AG09309 (cell line): ENCODE data around the gene DDX27.
A peak's percentile ranks its signal among the peaks of the same experiment; 100 is the strongest.
"Not testable (repeated sequence)": the region's sequence is repeated elsewhere in the genome, so short reads cannot be mapped to it uniquely, and the experiment has no call there.

Source experiments
- DNase-seq: peaks from one replicate; pipeline ENCODE4 v3.0.0-alpha.2; 2010; ENCODE audit warnings: low read depth
- H3K4me3 ChIP-seq: 2 replicates; pipeline ENCODE4 v1.5.1; 2011; ENCODE audit warnings: mild to moderate bottlenecking, low read depth, low read length, moderate library complexity; ENCODE audit not compliant: control insufficient read depth
- TF ChIP-seq, protein P1 (sequence below): IDR thresholded peaks from 2 replicates; pipeline ENCODE4 v1.5.1; 2011; ENCODE audit warnings: mild to moderate bottlenecking, low read depth, low read length, inconsistent platforms; ENCODE audit not compliant: insufficient read depth, control insufficient read depth; ENCODE audit errors: missing control alignments

The DDX27 gene

DNA sequence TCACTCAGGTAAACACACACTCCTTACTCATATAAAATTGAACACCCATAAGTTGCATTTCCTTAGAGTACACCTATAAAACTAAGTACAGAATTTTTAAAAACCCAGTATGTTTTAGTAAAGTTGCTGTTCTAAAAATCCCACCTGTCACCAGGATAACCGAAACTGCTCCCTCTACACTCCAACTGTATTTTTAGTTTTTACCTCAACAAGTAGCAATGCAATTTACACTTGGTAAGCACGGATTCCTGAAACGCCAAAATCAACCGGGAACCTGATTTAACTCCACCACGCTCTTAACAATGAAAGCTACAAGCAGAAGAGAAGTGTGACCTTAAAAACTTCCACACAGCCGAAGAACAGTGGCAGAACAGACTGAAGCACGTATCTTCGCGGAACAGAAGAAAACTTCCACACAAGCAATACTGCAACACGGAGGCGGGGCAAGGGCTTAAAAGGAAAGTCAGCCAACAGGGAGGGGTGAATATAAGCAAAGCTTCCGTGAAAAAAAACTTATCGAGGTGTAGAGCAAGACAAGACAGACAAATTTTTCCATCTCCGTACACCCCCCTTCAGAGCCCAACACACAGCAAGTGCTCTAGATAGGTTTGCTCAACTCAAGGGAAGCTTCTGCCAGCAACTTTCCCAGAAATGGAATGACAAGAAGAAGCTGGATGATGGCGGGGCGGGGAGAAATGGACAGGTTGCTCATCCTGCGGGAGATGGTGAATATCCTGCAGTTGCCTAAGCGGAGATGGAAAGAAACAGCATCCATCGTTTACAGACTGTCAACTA, 32.5 kb upstream of the DDX27 start:
- TF ChIP-seq, protein P1, sequence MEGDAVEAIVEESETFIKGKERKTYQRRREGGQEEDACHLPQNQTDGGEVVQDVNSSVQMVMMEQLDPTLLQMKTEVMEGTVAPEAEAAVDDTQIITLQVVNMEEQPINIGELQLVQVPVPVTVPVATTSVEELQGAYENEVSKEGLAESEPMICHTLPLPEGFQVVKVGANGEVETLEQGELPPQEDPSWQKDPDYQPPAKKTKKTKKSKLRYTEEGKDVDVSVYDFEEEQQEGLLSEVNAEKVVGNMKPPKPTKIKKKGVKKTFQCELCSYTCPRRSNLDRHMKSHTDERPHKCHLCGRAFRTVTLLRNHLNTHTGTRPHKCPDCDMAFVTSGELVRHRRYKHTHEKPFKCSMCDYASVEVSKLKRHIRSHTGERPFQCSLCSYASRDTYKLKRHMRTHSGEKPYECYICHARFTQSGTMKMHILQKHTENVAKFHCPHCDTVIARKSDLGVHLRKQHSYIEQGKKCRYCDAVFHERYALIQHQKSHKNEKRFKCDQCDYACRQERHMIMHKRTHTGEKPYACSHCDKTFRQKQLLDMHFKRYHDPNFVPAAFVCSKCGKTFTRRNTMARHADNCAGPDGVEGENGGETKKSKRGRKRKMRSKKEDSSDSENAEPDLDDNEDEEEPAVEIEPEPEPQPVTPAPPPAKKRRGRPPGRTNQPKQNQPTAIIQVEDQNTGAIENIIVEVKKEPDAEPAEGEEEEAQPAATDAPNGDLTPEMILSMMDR, result no peak
- DNase-seq, result no peak
- peak overlapping the region; percentile 78 for H3K4me3 ChIP-seq

DNA sequence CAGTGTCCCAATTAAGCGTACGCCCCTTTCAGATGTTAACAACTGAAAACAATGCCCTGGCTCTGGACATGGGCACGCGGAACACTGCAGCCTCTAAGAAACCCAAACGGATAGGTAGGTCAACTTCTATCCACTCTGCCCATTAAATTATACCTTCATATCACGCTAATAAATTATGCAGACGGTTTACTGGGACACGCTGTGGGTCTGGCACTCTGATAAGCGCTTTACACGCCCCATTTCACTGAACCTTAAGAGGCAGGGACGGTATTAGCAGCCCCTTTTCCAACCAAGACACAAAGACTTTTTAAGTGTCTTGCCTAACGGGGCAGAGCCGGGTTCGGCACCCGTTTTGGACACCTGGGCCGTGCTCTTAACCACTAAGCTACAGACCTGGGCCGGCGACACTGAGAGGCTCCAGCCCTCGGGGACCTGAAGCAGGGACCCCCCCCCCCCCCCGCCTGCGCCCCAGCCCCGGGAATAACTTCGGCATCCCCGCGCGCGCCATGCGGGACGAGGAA, 31.8 kb upstream of the DDX27 start:
- no peak for DNase-seq
- TF ChIP-seq, protein P1, result no peak
- peak overlapping the region; percentile 78 for H3K4me3 ChIP-seq

DNA sequence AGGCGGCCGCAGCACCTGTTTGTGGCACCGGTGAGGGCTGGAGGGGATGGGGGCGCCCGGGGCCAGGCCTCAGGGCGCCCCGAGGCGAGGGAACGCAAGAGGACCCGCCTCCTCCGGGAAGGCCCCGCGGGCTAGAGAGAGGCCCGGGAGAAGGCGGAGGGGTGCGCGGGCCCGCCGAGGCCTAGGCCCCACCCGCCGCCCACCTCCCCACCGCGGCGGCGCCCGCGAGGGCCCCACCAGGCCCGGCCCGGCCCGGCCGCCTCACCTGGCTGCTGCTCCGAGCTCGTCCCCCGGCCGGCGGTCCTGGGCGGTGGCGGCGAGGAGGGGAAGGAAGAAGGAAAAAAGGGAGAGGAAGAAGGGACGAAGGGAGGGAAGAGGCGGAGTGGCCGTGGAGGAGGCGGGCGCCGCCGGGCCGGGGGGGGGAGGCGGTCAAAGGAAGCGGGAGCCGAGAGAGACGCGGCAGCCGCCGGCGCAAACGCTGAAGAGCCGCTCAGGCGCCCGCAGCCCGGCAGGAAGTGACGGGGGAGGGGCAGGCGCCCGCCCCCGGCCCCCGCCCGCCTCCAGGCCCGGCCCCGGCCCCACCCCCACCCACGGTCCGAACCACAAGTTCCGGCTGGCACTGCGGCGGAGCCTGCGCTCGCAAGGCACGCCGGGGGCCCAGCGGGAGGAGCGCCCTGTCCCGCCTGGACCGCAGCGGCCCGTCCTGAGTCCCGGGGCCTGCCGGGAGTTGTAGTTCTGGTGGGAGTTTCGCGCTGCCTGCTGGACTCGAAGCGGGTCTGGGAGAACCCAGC, 31.2 kb upstream of the DDX27 start, which contains the start of gene STAU1:
STAU1 (minus strand) TSS at position 484 of the 791 bp plus-strand sequence. CDS start 22,133 bp downstream, outside the sequence.
- DNase-seq, result peak; percentile 69
- TF ChIP-seq, protein P1, result no peak
- H3K4me3 ChIP-seq, result peak within 1 kb of the TSS; percentile 78

DNA sequence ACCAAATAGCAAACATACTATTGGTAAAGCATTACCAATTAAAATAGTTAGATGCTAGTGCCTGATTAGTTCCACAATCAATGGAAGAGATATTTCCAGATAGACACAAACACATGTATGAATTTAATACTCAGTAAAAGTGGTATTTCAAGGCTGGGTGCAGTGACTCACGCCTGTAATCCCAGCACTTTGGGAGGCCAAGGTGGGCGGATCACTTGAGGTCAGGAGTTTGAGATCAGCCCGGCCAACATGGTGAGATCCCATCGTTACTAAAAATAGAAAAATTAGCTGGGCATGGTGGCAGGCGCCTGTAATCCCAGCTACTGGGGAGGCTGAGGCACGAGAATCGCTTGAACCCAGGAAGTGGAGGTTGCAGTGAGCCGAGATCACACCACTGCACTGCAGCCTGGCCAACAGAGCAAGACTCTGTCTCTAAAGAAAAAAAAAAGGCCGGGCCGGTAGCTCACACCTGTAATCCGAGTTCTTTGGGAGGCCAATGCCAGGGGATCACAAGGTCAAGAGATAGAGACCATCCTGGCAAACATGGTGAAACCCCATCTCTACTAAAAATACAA, 26.2 kb upstream of the DDX27 start:
- not testable (repeated sequence) for DNase-seq, H3K4me3 ChIP-seq

DNA sequence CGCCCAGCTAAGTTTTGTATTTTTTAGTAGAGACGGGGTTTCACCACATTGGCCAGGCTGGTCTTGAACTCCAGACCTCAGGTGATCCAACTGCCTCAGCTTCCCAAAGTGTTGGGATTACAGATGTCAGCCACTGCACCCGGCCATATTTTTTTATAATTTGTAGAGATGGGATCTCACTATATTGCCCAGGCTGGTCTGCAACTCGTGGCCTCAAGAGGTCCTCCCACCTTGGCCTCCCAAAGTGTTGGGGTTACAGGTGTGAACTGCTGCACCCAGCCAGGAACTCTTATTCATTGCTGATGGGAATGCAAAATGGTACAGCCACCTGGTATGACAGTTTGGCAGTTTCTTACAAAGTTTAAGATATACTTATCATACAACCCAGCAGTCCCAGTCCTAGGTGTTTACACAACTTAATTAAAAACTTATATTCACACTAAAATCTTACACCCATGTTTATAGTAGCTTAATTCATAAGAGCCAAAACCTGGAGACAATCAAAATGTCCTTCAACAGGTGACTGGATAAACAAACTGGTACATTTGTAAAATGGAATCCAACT, 19.4 kb upstream of the DDX27 start:
- no peak for DNase-seq
- H3K4me3 ChIP-seq, result no peak overlapping the region
- TF ChIP-seq, protein P1, result no peak

DNA sequence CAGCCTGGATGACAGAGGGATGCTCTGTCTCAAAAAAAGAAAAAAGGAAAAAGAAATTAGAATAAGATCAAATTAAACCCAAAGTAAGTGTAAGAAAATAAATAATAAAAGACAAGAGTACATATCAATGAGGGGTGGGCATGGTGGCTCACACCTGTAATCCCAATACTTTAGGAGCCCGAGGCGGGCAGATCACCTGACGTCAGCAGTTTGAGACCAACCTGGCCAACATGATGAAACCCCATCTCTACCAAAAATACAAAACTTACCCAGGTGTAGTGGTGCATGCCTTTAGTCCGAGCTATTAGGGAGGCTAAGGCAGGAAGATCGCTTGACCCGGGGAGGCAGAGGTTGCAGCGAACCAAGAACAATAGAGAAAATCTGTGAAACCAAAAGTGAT, 16.2 kb upstream of the DDX27 start:
- H3K4me3 ChIP-seq, result no peak overlapping the region
- TF ChIP-seq, protein P1, result no peak
- DNase-seq, result no peak
